Panc1 (cell line): ENCODE results near the gene TP53AIP1.

Source experiments
- CTCF ChIP-seq: fragments of 450-650 bp; IDR thresholded peaks from 2 replicates; pipeline ENCODE4 v1.5.1; 2017; ENCODE audit warnings: mild to moderate bottlenecking
- POLR2AphosphoS5 ChIP-seq: IDR thresholded peaks from 2 replicates; pipeline ENCODE4 v1.6.1; 2012; ENCODE audit warnings: mild to moderate bottlenecking, low read depth, low read length, moderate library complexity

GRCh38 chr11:128948583-128948982 is 5.9 kb upstream of the TP53AIP1 start:
- TF ChIP-seq POLR2AphosphoS5 (no peak), CTCF (no peak; the same call in 1 of the 2 replicates)
